Activated B cell treated with CpG ODN at 0.5 μM for 24 hours (primary cell): Measurements from ENCODE around the gene DNAJB1. TPM values are rescaled to one million over a fixed set of nuclear protein-coding genes. Genes with fewer than 3 reads are reported as not detected.
A peak's percentile ranks its signal among the peaks of the same experiment; 100 is the strongest.

Experiments
- ATAC-seq: fragments of 200-7000 bp; cut with Tn5 transposase; one replicate; pipeline ENCODE4 v1.10.0; 2021; ENCODE audit warnings: low read depth, mild to moderate bottlenecking, moderate library complexity
- CTCF ChIA-PET: fragments of 350-600 bp; sonication (Branson Sonifier 250); formaldehyde crosslinking; loops from one replicate; lab custom pipeline; 2021; ENCODE audit warnings: antibody characterized with exemption; lab: Charles Lee
- POLR2A ChIA-PET: fragments of 350-600 bp; sonication (Branson Sonifier 250); formaldehyde crosslinking; loops from one replicate; lab custom pipeline; 2021; ENCODE audit warnings: antibody characterized with exemption; lab: Charles Lee
- DNase-seq: peaks from one replicate; pipeline ENCODE4 v3.0.0; 2022
- H3K27ac Mint-ChIP-seq: one replicate; pipeline ENCODE4 v1.8.0; 2020; ENCODE audit warnings: mixed read lengths
- H3K27me3 Mint-ChIP-seq: one replicate; pipeline ENCODE4 v1.8.0; 2021; ENCODE audit warnings: mixed read lengths
- H3K36me3 Mint-ChIP-seq: one replicate; pipeline ENCODE4 v1.8.0; 2021; ENCODE audit warnings: low read depth, mixed read lengths
- H3K4me1 Mint-ChIP-seq: one replicate; pipeline ENCODE4 v1.8.0; 2021; ENCODE audit warnings: mixed read lengths
- H3K4me3 Mint-ChIP-seq: one replicate; pipeline ENCODE4 v1.8.0; 2020; ENCODE audit warnings: mild to moderate bottlenecking, mixed read lengths
- H3K9me3 Mint-ChIP-seq: one replicate; pipeline ENCODE4 v1.8.0; 2020; ENCODE audit warnings: mixed read lengths
- CTCF ChIP-seq: fragments of 200-600 bp; IDR thresholded peaks from one replicate; pipeline ENCODE4 v1.8.0; 2022; ENCODE audit warnings: antibody characterized with exemption, mild to moderate bottlenecking
- intact Hi-C: fragments of 100-400 bp; cut with micrococcal nuclease; formaldehyde crosslinking; loops from one replicate; pipeline ENCODE4 v1.15.1; 2024
- total RNA-seq: library from RNA; stranded (reverse); gene quantifications from 2 replicates; pipeline ENCODE4 v1.2.3, GENCODE V29; 2022

DNAJB1 gene
- total RNA-seq, 1 donor from 2014 or later, result 56.1 TPM

- Mint-ChIP-seq H3K4me3 (no peak overlapping the region), H3K27ac (no peak overlapping the region), H3K9me3 (no peaks in the 10 kb centered on the region), H3K4me1 (peaks cover 10% of the 10 kb centered on the region), H3K27me3 (no peaks in the 10 kb centered on the region), H3K36me3 (peaks cover 21% of the 10 kb centered on the region)
- ATAC-seq, result no peak
- intact Hi-C loops, result no loop called here
- CTCF ChIA-PET, result no interaction called here
- no peak for DNase-seq
- POLR2A ChIA-PET, result interaction anchor here (0.6 kb wide), 1 partner anchor 75 kb away, joined by 3 read pairs; no protein-coding TSS in a partner anchor
- TF ChIP-seq CTCF, result no peak
Observed at GRCh38 chr19:14561847-14562351, 43.7 kb upstream of the DNAJB1 start.

DNA sequence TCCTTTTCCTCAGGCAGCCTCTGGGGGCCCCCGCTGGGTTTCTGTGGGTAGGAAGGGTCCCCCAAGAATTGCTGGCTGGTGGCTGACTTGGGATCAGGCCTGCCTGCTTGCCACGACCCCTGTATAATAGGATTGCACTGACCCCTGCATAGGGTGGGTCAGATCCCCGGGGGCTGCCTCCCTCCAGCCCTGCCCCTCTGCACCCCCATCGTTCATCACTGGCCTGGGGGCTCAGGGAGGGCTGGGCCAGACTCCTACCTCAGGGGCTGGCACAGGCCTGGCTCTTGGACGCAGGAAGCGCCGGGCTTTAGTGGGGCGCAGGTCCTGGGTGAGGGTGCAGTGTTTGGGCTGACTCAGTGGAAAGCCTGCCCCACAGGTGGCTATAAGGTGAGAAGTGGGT lies 43.1 kb upstream of the DNAJB1 start:
- Mint-ChIP-seq H3K9me3 (no peaks in the 10 kb centered on the region), H3K36me3 (peaks cover 17% of the 10 kb centered on the region), H3K4me1 (peaks cover 16% of the 10 kb centered on the region), H3K4me3 (no peak overlapping the region), H3K27me3 (no peaks in the 10 kb centered on the region), H3K27ac (no peak overlapping the region)
- intact Hi-C loops, result no loop called here
- CTCF ChIA-PET, result no interaction called here
- DNase-seq (no peak), ATAC-seq (no peak)
- TF ChIP-seq CTCF, result no peak
- POLR2A ChIA-PET, result no interaction called here

DNA sequence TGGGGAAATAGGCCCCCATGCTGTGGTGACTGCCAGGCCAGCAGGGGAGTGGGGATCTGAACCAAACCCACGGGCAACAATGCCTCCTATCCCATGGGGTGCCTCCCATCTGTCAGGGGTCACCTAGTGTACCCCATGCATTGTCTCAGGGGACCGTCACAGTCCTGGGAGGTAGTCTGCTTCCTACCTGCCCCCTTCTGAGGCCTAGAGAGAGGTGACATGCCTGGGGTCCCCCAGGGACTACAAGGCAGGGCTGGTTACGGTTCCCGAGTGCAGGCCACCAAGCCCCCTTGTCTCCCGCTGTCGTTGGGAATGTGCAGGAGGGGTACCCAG lies 42.5 kb upstream of the DNAJB1 start:
- Mint-ChIP-seq H3K27me3 (no peaks in the 10 kb centered on the region), H3K4me1 (peaks cover 21% of the 10 kb centered on the region), H3K4me3 (no peak overlapping the region), H3K27ac (no peak overlapping the region), H3K36me3 (peaks cover 12% of the 10 kb centered on the region), H3K9me3 (no peaks in the 10 kb centered on the region)
- POLR2A ChIA-PET, result no interaction called here
- CTCF ChIA-PET, result no interaction called here
- no peak for TF ChIP-seq CTCF
- DNase-seq, result no peak
- ATAC-seq, result no peak
- intact Hi-C loops, result no loop called here

GRCh38 chr19:14559916-14560775 lies 41.9 kb upstream of the DNAJB1 start:
- H3K27ac Mint-ChIP-seq, result peak overlapping the region; percentile 50
- POLR2A ChIA-PET, result no interaction called here
- ATAC-seq (no peak), DNase-seq (no peak)
- peaks cover 8% of the 10 kb centered on the region for H3K36me3 Mint-ChIP-seq
- CTCF ChIA-PET, result no interaction called here
- no peak overlapping the region for H3K4me3 Mint-ChIP-seq
- intact Hi-C loops, result no loop called here
- TF ChIP-seq CTCF, result no peak
- H3K4me1 Mint-ChIP-seq, result peaks cover 21% of the 10 kb centered on the region
- no peaks in the 10 kb centered on the region for H3K27me3 Mint-ChIP-seq
- no peaks in the 10 kb centered on the region for H3K9me3 Mint-ChIP-seq

DNA sequence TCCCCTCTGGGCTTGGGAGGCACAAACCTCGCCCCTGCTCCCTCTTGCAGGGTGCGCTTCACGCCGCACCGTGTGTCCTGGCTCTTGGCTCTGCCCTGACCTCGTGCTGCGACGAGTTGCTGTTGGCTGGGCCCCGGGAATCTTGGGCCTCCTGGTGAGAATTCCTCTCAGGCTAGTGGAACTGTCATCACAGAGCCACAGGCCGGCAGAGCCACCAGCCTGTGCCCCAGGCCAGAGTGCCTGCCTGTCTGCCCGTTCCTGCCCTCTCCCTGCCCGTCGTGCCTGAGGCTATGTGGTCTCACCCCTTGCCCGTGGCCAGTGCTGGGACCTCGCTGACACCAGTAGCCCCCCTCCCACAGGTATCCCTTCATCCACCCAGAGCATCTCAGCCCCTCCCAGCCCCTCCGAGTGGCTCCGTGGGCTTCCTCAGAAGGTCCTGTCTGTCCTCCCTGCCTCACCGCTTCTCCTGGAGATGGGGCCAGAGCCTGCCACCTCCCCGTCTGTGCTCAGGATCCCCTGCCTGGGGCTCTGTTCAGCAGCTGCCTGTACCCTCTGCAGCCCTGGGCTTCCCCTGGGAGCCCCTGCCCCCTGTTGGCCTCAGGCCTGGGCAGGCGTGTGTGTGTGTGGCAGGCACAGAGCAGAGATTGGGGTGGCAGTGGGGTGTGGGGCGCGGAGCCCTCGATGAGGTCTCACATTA lies 40.3 kb upstream of the DNAJB1 start:
- Mint-ChIP-seq H3K27ac (no peak overlapping the region), H3K27me3 (no peaks in the 10 kb centered on the region), H3K4me1 (peaks cover 24% of the 10 kb centered on the region), H3K36me3 (peaks cover 2% of the 10 kb centered on the region), H3K9me3 (no peaks in the 10 kb centered on the region), H3K4me3 (no peak overlapping the region)
- intact Hi-C loops, result no loop called here
- DNase-seq (no peak), ATAC-seq (no peak)
- no peak for TF ChIP-seq CTCF
- CTCF ChIA-PET, result no interaction called here
- POLR2A ChIA-PET, result no interaction called here
